ENCODE data around the gene LCN2. TPM values are rescaled to one million over a fixed set of nuclear protein-coding genes. Genes with fewer than 3 reads are reported as not detected.

LCN2 gene
- total RNA-seq, 2 donors from 2014 or later: 30.5 to 43.7 TPM

DNA sequence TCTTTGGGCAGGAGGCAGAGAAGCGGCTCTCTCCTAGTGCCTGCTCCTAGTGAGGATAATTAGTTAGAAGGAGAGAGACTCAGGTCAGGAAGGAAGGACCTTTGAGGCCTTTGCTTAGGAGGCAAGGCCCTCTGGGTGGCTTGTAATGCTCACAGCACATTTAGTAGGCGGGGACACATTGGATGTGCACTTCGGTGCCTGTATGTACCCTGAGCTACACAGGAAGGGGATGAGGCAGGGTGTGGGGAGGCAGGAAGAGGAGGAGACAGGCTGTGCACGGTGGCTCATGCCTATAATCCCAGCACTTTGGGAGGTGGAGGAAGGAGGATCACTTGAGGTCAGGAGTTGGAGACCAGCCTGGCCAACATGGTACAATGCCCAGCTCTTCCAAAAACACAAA is 7.2 kb upstream of the LCN2 start:
- Histone ChIP-seq H3K27me3 (replicated peaks; ENCODE audit: insufficient read depth) (no peaks in the 10 kb centered on the region), H3K4me3 (no peak overlapping the region), H3K4me1 (replicated peaks) (no peaks in the 10 kb centered on the region), H3K27ac (no peak overlapping the region), H3K9me3 (no peaks in the 10 kb centered on the region), H3K36me3 (no peaks in the 10 kb centered on the region)
- intact Hi-C loops (cut with DNase I): no loop called here
- TF ChIP-seq, protein P1, sequence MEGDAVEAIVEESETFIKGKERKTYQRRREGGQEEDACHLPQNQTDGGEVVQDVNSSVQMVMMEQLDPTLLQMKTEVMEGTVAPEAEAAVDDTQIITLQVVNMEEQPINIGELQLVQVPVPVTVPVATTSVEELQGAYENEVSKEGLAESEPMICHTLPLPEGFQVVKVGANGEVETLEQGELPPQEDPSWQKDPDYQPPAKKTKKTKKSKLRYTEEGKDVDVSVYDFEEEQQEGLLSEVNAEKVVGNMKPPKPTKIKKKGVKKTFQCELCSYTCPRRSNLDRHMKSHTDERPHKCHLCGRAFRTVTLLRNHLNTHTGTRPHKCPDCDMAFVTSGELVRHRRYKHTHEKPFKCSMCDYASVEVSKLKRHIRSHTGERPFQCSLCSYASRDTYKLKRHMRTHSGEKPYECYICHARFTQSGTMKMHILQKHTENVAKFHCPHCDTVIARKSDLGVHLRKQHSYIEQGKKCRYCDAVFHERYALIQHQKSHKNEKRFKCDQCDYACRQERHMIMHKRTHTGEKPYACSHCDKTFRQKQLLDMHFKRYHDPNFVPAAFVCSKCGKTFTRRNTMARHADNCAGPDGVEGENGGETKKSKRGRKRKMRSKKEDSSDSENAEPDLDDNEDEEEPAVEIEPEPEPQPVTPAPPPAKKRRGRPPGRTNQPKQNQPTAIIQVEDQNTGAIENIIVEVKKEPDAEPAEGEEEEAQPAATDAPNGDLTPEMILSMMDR (IDR thresholded peaks at IDR 0.05): no peak
- TF ChIP-seq POLR2A (IDR thresholded peaks at IDR 0.05) (no peak), POLR2AphosphoS5 (IDR thresholded peaks at IDR 0.05) (no peak)
- 73% methylated on average over 4 of the region's 4 CpGs for WGBS
- DNase-seq (ENCODE audit: low spot score): no peak

DNA sequence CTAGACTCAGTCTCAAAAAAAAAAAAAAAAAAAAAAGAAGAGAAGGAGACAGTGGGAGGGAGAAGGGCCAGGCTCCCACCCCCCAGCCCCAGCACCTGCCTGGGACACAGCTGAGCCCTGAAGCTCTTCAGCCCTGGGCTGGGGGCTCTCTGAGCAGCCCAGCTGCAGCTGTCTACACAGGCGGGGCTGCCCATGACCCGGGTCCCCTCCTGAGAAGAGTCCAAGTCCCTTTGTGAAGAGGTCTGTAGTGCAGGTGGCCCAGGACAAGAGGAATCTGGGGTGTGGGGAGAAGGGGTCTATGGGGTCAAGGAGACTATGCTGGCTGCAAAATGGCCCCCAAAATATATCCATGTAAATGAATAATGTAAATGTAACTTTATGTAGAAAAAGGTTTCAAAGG is 6.7 kb upstream of the LCN2 start:
- TF ChIP-seq, protein P1 (IDR thresholded peaks at IDR 0.05): no peak
- TF ChIP-seq POLR2AphosphoS5 (IDR thresholded peaks at IDR 0.05) (no peak), POLR2A (IDR thresholded peaks at IDR 0.05) (no peak)
- intact Hi-C loops (cut with DNase I): no loop called here
- Histone ChIP-seq H3K9me3 (no peaks in the 10 kb centered on the region), H3K36me3 (no peaks in the 10 kb centered on the region), H3K27ac (no peak overlapping the region), H3K4me1 (replicated peaks) (no peaks in the 10 kb centered on the region), H3K4me3 (no peak overlapping the region), H3K27me3 (replicated peaks; ENCODE audit: insufficient read depth) (no peaks in the 10 kb centered on the region)
- 97% methylated on average over 2 of the region's 2 CpGs for WGBS
- no peak for DNase-seq (ENCODE audit: low spot score)

DNA sequence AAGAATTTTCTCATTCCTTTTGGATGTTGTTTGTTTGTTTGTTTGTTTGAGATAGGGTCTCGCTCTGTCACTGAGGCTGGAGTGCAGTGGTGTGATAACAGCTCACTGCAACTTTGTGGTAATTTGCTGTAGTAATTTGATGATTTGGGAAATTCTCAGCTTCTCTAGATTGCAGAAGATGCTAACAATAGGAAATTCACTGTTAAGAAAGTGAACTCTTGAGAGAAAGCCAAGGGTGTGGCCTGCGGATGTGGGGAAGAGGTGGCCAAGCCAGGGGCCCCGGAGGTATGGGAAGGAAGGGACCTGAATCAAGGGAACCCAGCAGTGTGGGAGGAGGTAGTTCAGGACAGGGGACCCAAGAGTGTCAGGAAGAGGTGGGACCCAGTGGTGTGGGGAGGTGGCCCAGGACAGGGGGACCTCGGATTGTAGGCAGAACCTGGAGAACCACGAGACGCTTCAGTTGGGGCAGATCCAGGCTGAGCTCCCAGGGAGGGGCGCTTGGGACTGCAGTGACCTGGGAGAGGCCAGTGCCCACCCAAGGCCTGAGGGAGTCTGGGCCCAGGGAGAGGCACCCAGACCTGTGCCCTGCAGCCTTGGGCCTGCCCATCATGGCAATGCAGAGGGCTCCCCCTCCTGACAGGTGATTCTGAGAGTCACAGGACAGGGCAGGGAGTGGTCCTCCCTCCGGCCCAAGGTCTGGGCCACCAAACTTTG is 5.6 kb upstream of the LCN2 start:
- no peaks in the 10 kb centered on the region for H3K27me3 ChIP-seq (replicated peaks; ENCODE audit: insufficient read depth)
- H3K9me3 ChIP-seq: no peaks in the 10 kb centered on the region
- intact Hi-C loops (cut with DNase I): no loop called here
- no peaks in the 10 kb centered on the region for H3K36me3 ChIP-seq
- H3K4me1 ChIP-seq (replicated peaks): peaks cover 5% of the 10 kb centered on the region
- TF ChIP-seq POLR2A (IDR thresholded peaks at IDR 0.05) (no peak), POLR2AphosphoS5 (IDR thresholded peaks at IDR 0.05) (no peak)
- TF ChIP-seq, protein P1 (IDR thresholded peaks at IDR 0.05): no peak
- WGBS: 79% methylated on average over 8 of the region's 8 CpGs
- no peak for DNase-seq (ENCODE audit: low spot score)
- H3K4me3 ChIP-seq: no peak overlapping the region
- no peak overlapping the region for H3K27ac ChIP-seq

DNA sequence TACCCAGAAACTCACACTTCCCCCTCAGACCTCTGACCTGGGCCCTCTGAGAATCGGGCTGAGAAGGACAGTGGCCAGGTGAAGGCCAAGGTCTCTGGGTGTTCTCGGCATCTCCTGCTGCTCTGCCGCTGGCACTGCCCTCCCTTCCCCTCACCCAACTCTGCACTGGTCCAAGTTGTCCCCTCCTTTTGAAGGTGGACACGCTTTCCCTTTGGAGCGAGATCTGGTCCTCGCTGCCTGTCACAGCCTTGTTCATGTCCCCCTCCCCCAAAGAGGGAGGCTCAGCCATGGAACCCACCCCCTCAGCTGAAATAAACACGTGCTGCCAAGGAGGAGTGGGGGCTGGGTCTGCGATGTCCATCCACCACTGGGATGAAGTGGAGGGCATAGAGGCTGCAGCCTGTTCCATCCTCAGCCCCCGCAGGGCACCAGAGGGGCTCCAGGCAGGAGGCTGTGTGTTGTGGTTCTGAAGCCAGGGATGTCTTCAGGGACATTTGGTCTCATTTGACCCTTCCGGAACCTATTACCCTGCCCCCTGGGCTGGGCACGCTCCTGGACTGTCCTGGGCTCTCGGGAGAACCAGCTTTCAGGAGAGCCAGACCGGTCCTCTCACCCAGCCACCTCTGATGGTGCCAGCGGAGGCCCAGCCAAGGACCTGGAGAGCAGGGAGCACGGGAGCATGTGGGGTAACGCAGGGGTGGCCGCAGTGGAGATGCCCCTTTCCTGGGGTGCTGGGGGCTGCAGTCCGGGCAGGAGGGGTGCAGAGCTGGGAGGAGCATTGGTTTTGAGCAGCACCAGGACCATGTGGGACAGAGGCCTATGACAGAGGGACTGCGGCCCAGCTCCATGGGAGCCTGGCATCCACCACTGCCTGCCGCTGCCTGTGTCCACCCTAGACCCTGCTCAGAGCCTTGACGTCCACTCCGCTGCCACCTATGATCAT is 4.7 kb upstream of the LCN2 start:
- H3K9me3 ChIP-seq: no peaks in the 10 kb centered on the region
- TF ChIP-seq POLR2AphosphoS5 (IDR thresholded peaks at IDR 0.05) (no peak), POLR2A (IDR thresholded peaks at IDR 0.05) (no peak)
- TF ChIP-seq, protein P1 (IDR thresholded peaks at IDR 0.05): no peak

More for the DNA sequence above, 4.7 kb upstream of the LCN2 start:
- Histone ChIP-seq H3K27ac (no peak overlapping the region), H3K36me3 (no peaks in the 10 kb centered on the region), H3K4me3 (no peak overlapping the region), H3K27me3 (replicated peaks; ENCODE audit: insufficient read depth) (no peaks in the 10 kb centered on the region), H3K4me1 (replicated peaks) (peaks cover 5% of the 10 kb centered on the region)
- DNase-seq (ENCODE audit: low spot score): no peak
- WGBS: 92% methylated on average over 22 of the region's 22 CpGs
- intact Hi-C loops (cut with DNase I): no loop called here
